Neural progenitor cell (in vitro differentiated cells): Measurements from ENCODE around the gene AGTRAP.
A peak's percentile ranks its signal among the peaks of the same experiment; 100 is the strongest.

ENCODE experiments used
- CTCF ChIP-seq: fragments of 200-600 bp; sonication (generic); IDR thresholded peaks from 2 replicates; pipeline ENCODE4 v1.5.1; 2017; ENCODE audit warnings: antibody characterized with exemption, mild to moderate bottlenecking
- EZH2 ChIP-seq: fragments of 200-600 bp; sonication (generic); IDR thresholded peaks from 2 replicates; pipeline ENCODE4 v1.6.1; 2017; ENCODE audit warnings: antibody characterized with exemption, mild to moderate bottlenecking, moderate library complexity
- EZH2phosphoT487 ChIP-seq: fragments of 200-600 bp; sonication (generic); IDR thresholded peaks from 2 replicates; pipeline ENCODE4 v1.6.1; 2017; ENCODE audit warnings: antibody characterized with exemption

- peak; percentile 23 for TF ChIP-seq CTCF
- no peak for TF ChIP-seq EZH2
- no peak for TF ChIP-seq EZH2phosphoT487
Observed at GRCh38 chr1:11690397-11691301, 45.3 kb upstream of the AGTRAP start.
